ENCODE data around the gene ZC3H12A. TPM values are rescaled to one million over a fixed set of nuclear protein-coding genes. Genes with fewer than 3 reads are reported as not detected.
"Not testable (repeated sequence)": the region's sequence is repeated elsewhere in the genome, so short reads cannot be mapped to it uniquely, and the experiment has no call there.

Gene ZC3H12A
- total and polyA plus RNA-seq, 2 experiments from 2014 or later = 9.0 to 9.3 TPM

DNA sequence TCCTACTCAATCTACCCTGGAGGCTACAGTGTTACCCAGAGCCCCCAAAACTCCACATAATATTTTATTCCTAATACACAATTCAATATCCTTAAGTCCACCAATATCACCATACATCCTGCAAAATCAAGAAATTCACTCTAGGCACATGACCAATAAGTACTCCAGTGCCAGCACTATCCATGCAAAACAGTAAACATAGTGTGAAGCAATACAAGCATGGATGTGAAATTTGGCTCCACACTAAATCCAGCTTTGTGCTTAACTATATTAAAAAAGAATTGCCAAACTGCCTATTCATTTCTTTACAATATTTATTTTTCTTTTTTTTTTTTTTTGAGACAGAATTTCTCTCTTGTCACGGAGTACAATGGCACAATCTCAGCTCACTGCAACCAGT, 43.2 kb downstream of the ZC3H12A start (continued):
- TF ChIP-seq, protein P1, sequence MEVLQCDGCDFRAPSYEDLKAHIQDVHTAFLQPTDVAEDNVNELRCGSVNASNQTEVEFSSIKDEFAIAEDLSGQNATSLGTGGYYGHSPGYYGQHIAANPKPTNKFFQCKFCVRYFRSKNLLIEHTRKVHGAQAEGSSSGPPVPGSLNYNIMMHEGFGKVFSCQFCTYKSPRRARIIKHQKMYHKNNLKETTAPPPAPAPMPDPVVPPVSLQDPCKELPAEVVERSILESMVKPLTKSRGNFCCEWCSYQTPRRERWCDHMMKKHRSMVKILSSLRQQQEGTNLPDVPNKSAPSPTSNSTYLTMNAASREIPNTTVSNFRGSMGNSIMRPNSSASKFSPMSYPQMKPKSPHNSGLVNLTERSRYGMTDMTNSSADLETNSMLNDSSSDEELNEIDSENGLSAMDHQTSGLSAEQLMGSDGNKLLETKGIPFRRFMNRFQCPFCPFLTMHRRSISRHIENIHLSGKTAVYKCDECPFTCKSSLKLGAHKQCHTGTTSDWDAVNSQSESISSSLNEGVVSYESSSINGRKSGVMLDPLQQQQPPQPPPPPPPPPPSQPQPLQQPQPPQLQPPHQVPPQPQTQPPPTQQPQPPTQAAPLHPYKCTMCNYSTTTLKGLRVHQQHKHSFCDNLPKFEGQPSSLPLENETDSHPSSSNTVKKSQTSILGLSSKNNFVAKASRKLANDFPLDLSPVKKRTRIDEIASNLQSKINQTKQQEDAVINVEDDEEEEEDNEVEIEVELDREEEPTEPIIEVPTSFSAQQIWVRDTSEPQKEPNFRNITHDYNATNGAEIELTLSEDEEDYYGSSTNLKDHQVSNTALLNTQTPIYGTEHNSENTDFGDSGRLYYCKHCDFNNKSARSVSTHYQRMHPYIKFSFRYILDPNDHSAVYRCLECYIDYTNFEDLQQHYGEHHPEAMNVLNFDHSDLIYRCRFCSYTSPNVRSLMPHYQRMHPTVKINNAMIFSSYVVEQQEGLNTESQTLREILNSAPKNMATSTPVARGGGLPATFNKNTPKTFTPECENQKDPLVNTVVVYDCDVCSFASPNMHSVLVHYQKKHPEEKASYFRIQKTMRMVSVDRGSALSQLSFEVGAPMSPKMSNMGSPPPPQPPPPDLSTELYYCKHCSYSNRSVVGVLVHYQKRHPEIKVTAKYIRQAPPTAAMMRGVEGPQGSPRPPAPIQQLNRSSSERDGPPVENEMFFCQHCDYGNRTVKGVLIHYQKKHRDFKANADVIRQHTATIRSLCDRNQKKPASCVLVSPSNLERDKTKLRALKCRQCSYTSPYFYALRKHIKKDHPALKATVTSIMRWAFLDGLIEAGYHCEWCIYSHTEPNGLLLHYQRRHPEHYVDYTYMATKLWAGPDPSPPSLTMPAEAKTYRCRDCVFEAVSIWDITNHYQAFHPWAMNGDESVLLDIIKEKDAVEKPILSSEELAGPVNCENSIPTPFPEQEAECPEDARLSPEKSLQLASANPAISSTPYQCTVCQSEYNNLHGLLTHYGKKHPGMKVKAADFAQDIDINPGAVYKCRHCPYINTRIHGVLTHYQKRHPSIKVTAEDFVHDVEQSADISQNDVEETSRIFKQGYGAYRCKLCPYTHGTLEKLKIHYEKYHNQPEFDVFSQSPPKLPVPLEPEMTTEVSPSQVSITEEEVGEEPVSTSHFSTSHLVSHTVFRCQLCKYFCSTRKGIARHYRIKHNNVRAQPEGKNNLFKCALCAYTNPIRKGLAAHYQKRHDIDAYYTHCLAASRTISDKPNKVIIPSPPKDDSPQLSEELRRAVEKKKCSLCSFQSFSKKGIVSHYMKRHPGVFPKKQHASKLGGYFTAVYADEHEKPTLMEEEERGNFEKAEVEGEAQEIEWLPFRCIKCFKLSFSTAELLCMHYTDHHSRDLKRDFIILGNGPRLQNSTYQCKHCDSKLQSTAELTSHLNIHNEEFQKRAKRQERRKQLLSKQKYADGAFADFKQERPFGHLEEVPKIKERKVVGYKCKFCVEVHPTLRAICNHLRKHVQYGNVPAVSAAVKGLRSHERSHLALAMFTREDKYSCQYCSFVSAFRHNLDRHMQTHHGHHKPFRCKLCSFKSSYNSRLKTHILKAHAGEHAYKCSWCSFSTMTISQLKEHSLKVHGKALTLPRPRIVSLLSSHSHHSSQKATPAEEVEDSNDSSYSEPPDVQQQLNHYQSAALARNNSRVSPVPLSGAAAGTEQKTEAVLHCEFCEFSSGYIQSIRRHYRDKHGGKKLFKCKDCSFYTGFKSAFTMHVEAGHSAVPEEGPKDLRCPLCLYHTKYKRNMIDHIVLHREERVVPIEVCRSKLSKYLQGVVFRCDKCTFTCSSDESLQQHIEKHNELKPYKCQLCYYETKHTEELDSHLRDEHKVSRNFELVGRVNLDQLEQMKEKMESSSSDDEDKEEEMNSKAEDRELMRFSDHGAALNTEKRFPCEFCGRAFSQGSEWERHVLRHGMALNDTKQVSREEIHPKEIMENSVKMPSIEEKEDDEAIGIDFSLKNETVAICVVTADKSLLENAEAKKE (CRISPR knock-in tag; IDR thresholded peaks at IDR 0.05) = no peak
- TF ChIP-seq, protein P2, sequence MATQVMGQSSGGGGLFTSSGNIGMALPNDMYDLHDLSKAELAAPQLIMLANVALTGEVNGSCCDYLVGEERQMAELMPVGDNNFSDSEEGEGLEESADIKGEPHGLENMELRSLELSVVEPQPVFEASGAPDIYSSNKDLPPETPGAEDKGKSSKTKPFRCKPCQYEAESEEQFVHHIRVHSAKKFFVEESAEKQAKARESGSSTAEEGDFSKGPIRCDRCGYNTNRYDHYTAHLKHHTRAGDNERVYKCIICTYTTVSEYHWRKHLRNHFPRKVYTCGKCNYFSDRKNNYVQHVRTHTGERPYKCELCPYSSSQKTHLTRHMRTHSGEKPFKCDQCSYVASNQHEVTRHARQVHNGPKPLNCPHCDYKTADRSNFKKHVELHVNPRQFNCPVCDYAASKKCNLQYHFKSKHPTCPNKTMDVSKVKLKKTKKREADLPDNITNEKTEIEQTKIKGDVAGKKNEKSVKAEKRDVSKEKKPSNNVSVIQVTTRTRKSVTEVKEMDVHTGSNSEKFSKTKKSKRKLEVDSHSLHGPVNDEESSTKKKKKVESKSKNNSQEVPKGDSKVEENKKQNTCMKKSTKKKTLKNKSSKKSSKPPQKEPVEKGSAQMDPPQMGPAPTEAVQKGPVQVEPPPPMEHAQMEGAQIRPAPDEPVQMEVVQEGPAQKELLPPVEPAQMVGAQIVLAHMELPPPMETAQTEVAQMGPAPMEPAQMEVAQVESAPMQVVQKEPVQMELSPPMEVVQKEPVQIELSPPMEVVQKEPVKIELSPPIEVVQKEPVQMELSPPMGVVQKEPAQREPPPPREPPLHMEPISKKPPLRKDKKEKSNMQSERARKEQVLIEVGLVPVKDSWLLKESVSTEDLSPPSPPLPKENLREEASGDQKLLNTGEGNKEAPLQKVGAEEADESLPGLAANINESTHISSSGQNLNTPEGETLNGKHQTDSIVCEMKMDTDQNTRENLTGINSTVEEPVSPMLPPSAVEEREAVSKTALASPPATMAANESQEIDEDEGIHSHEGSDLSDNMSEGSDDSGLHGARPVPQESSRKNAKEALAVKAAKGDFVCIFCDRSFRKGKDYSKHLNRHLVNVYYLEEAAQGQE (IDR thresholded peaks at IDR 0.05; ENCODE audit: unreplicated experiment) = no peak
- TF ChIP-seq, protein P3, sequence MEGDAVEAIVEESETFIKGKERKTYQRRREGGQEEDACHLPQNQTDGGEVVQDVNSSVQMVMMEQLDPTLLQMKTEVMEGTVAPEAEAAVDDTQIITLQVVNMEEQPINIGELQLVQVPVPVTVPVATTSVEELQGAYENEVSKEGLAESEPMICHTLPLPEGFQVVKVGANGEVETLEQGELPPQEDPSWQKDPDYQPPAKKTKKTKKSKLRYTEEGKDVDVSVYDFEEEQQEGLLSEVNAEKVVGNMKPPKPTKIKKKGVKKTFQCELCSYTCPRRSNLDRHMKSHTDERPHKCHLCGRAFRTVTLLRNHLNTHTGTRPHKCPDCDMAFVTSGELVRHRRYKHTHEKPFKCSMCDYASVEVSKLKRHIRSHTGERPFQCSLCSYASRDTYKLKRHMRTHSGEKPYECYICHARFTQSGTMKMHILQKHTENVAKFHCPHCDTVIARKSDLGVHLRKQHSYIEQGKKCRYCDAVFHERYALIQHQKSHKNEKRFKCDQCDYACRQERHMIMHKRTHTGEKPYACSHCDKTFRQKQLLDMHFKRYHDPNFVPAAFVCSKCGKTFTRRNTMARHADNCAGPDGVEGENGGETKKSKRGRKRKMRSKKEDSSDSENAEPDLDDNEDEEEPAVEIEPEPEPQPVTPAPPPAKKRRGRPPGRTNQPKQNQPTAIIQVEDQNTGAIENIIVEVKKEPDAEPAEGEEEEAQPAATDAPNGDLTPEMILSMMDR (conservative IDR thresholded peaks at IDR 0.05; ENCODE audit: low read depth in 2 of 2) = no peak

DNA sequence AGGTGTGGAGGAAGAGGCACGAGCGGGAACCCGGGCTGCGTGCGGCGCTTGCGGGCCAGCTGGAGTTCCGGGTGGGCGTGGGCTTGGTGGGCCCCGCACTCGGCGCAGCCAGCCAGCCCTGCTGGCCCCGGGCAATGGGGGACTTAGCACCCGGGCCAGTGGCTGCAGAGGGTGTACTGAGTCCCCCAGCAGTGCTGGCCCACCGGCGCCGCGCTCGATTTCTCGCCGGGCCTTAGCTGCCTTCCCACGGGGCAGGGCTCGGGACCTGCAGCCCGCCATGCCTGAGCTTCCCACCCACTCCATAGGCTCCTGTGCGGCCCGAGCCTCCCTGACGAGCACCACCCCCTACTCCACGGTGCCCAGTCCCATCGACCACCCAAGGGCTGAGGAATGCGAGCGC, 43.9 kb downstream of the ZC3H12A start:
- not testable (repeated sequence) for H4K20me1 ChIP-seq (replicated peaks; ENCODE audit: insufficient read depth); H3K36me3 Mint-ChIP-seq (ENCODE audit: low read depth); H3K4me3 ChIP-seq; H3K9me3 Mint-ChIP-seq; DNase-seq (ENCODE audit: low spot score); ATAC-seq; H3K27ac ChIP-seq (ENCODE audit: low read depth); H3K27ac Mint-ChIP-seq; H2AFZ ChIP-seq; H3K4me3 Mint-ChIP-seq; H3K4me2 ChIP-seq; H3K79me2 ChIP-seq (replicated peaks; ENCODE audit: insufficient read depth); H3K9me2 ChIP-seq (ENCODE audit: insufficient read depth); H3K36me3 ChIP-seq (ENCODE audit: insufficient read depth); H3K27me3 ChIP-seq (ENCODE audit: insufficient read depth)
- H3F3A ChIP-seq (replicated peaks; ENCODE audit: low read depth) = peaks cover 14% of the 10 kb centered on the region; the same call in 1 of the 2 replicates
- peaks cover 18% of the 10 kb centered on the region for H3K4me1 ChIP-seq (ENCODE audit: insufficient read depth)
- Mint-ChIP-seq H3K4me1 (peaks cover 17% of the 10 kb centered on the region), H3K27me3 (ENCODE audit: insufficient read depth, low read depth, poor library complexity) (peaks cover 22% of the 10 kb centered on the region)

DNA sequence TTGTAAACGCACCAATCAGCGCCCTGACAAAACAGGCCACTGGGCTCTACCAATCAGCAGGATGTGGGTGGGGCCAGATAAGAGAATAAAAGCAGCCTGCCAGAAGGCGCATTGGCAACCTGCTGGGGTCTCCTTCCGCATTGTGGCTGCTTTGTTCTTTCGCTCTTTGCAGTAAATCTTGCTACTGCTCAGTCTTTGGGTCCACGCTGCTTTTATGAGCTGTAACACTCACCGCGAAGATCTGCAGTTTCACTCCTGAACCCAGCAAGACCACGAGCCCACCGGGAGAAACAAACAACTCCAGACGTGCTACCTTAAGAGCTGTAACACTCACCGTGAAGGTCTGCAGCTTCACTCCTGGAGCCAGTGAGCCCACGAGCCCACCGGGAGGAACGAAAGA, 44.5 kb downstream of the ZC3H12A start:
- not testable (repeated sequence) for H3K4me3 Mint-ChIP-seq; H3K9me2 ChIP-seq (ENCODE audit: insufficient read depth); H4K20me1 ChIP-seq (replicated peaks; ENCODE audit: insufficient read depth); H3K27ac ChIP-seq (ENCODE audit: low read depth); ATAC-seq; H3K9me3 Mint-ChIP-seq; H3K27ac Mint-ChIP-seq; H3K4me3 ChIP-seq; H3K79me2 ChIP-seq (replicated peaks; ENCODE audit: insufficient read depth); H3K27me3 ChIP-seq (ENCODE audit: insufficient read depth); H3K4me2 ChIP-seq; H3K36me3 Mint-ChIP-seq (ENCODE audit: low read depth); H3K36me3 ChIP-seq (ENCODE audit: insufficient read depth)
- Histone ChIP-seq H3K4me1 (ENCODE audit: insufficient read depth) (peaks cover 14% of the 10 kb centered on the region), H2AFZ (peak overlapping the region; percentile 76), H3F3A (replicated peaks; ENCODE audit: low read depth) (peaks cover 14% of the 10 kb centered on the region; the same call in 1 of the 2 replicates)
- DNase-seq (ENCODE audit: low spot score) = peak; percentile 12
- Mint-ChIP-seq H3K27me3 (ENCODE audit: insufficient read depth, low read depth, poor library complexity) (peaks cover 18% of the 10 kb centered on the region), H3K4me1 (peaks cover 15% of the 10 kb centered on the region)

Measured in GM23338 (cell line).